Activated naive CD8-positive, alpha-beta T cell treated with anti-CD3 and anti-CD28 coated beads for 36 hours (primary cell): ENCODE data around the gene SIAH3. TPM values are rescaled to one million over a fixed set of nuclear protein-coding genes. Genes with fewer than 3 reads are reported as not detected.

Experiments
- DNase-seq: peaks from one replicate; pipeline ENCODE4 v3.0.0; 2021
- H3K27ac Mint-ChIP-seq: one replicate; pipeline ENCODE4 v1.8.0; 2022; ENCODE audit warnings: mild to moderate bottlenecking, moderate library complexity, mixed read lengths
- H3K27me3 Mint-ChIP-seq: one replicate; pipeline ENCODE4 v1.8.0; 2022; ENCODE audit warnings: mild to moderate bottlenecking, mixed read lengths
- H3K36me3 Mint-ChIP-seq: one replicate; pipeline ENCODE4 v1.8.0; 2021; ENCODE audit warnings: mild to moderate bottlenecking, mixed read lengths
- H3K4me1 Mint-ChIP-seq: one replicate; pipeline ENCODE4 v1.8.0; 2021; ENCODE audit warnings: mixed read lengths
- H3K4me3 Mint-ChIP-seq: one replicate; pipeline ENCODE4 v1.8.0; 2022; ENCODE audit warnings: mild to moderate bottlenecking, moderate library complexity, mixed read lengths
- H3K9me3 Mint-ChIP-seq: one replicate; pipeline ENCODE4 v1.8.0; 2022; ENCODE audit warnings: mixed read lengths
- total RNA-seq, 2 experiments: library from RNA; stranded (reverse); gene quantifications; one replicate each; pipeline ENCODE4 v1.2.3, GENCODE V29; 2021

The SIAH3 gene
- total RNA-seq, 2 experiments from 2014 or later, result 0.30 to 0.33 TPM

DNA sequence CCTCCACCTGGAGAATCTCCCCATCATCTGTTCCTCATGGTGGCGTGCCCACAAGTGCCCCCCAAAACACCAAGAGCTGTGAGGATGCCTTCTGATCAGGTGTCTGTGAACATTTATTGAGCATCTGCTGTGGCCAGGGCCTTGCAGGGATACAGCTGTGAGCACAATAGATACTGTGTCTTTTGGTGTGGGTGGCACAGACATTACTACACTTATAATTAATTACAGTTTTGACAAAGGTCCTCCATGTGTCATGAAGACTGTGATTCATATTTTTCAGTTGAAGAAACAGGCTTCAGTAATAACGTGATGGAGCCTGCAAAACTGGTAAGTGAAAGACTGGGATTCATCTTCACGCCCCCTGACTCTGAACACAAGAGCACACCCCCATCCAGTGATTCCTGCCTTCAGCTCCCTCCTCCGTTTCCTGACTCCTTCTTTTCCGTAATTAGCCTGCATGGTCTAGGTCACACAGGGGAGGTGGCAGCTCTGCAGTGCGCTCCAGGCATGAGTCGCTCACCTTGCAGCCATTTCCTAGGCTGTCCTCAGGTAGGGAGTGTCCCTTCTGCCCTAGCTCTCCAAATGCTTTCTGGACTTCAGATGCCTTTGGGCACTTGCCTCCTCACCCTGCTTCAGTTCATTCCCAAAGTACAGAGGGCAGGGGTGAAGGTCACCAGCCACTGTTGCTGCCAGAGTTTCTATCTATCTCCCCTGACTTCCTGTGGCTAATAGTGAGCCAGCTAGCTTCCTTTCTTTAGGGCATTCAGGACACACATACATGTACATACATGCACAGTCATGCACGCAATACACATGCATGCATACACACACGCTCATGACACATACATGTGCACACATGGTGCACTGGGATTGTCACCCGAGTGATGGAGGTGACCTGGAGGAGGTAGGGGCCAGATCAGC lies 66.5 kb downstream of the SIAH3 start:
- H3K4me1 Mint-ChIP-seq, result peaks cover 3% of the 10 kb centered on the region
- H3K36me3 Mint-ChIP-seq, result no peaks in the 10 kb centered on the region
- no peak overlapping the region for H3K4me3 Mint-ChIP-seq
- no peak overlapping the region for H3K27ac Mint-ChIP-seq
- H3K9me3 Mint-ChIP-seq, result no peaks in the 10 kb centered on the region
- no peak for DNase-seq
- no peaks in the 10 kb centered on the region for H3K27me3 Mint-ChIP-seq

- Mint-ChIP-seq H3K27me3 (no peaks in the 10 kb centered on the region), H3K4me1 (peaks cover 3% of the 10 kb centered on the region), H3K27ac (no peak overlapping the region), H3K36me3 (no peaks in the 10 kb centered on the region), H3K4me3 (no peak overlapping the region), H3K9me3 (no peaks in the 10 kb centered on the region)
- no peak for DNase-seq
Measured at GRCh38 chr13:45783346-45784043, 68.1 kb downstream of the SIAH3 start.

DNA sequence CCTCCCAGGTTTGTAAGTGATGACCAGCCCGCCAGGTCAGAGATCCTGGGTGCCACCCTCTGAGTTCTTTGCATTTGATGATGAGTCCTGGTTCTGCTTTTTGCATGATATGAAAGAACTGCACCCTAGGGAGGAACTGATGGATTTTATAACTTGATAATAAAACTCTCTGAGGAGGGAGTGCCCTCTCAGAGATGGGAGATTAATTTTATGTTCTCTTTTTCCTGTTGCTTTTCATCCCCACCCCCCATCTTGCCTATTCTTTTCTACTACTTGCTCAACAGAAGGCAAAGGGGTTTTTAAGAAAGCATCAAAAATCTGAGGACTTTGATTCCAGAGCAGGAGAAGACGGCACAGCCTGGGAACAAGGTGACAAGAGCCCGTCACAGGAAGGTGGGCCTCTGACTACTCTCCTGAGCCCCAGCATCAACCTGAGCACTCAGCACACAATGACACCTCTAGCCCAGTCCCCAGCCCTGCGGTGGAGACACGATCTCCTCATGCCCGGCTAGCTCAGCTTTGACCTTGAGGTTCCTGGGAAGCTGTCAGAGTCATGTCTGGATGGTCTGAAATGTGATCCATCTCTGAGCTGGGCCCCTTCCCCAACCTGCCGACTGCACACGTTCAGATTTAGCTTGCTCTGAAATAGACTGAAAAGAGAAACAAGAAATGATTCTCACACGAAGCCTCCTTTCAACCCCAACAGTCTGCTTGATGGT lies 69.1 kb downstream of the SIAH3 start:
- H3K4me1 Mint-ChIP-seq, result peaks cover 3% of the 10 kb centered on the region
- no peaks in the 10 kb centered on the region for H3K36me3 Mint-ChIP-seq
- H3K27me3 Mint-ChIP-seq, result no peaks in the 10 kb centered on the region
- DNase-seq, result no peak
- H3K4me3 Mint-ChIP-seq, result no peak overlapping the region
- H3K27ac Mint-ChIP-seq, result no peak overlapping the region
- H3K9me3 Mint-ChIP-seq, result no peaks in the 10 kb centered on the region

- Mint-ChIP-seq H3K36me3 (no peaks in the 10 kb centered on the region), H3K9me3 (no peaks in the 10 kb centered on the region)
Measured at GRCh38 chr13:45781553-45782326, 69.8 kb downstream of the SIAH3 start.

DNA sequence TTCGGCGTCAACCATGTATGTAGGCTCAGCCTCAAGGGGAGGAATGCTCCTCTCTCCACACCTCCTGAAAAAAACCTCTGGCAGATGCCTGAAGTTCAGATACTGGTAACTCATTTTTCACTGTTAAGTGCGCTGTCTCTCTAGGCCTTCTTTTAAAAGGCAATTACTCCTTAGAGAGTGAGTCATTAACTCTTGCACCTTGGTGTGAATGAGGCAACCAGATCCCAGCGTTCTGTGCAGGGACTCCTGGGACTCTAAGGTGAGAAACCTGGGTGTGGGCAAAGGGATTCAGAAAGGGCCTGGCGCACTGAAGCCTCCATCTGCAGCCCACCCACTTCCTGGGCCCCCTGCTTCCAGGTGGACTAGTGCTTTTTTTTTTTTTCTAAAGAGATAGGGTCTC lies 71.7 kb downstream of the SIAH3 start:
- Mint-ChIP-seq H3K9me3 (no peaks in the 10 kb centered on the region), H3K27me3 (no peaks in the 10 kb centered on the region), H3K4me3 (no peak overlapping the region), H3K36me3 (no peaks in the 10 kb centered on the region), H3K4me1 (peaks cover 3% of the 10 kb centered on the region), H3K27ac (no peak overlapping the region)
- DNase-seq, result no peak

More at GRCh38 chr13:45781553-45782326, 69.8 kb downstream of the SIAH3 start:
- DNase-seq, result no peak
- no peak overlapping the region for H3K27ac Mint-ChIP-seq
- peaks cover 3% of the 10 kb centered on the region for H3K4me1 Mint-ChIP-seq
- H3K4me3 Mint-ChIP-seq, result no peak overlapping the region
- H3K27me3 Mint-ChIP-seq, result no peaks in the 10 kb centered on the region

GRCh38 chr13:45778882-45779281 lies 72.7 kb downstream of the SIAH3 start:
- no peaks in the 10 kb centered on the region for H3K9me3 Mint-ChIP-seq
- H3K27me3 Mint-ChIP-seq, result no peaks in the 10 kb centered on the region
- H3K4me3 Mint-ChIP-seq, result no peak overlapping the region
- peaks cover 3% of the 10 kb centered on the region for H3K4me1 Mint-ChIP-seq
- no peak overlapping the region for H3K27ac Mint-ChIP-seq
- no peaks in the 10 kb centered on the region for H3K36me3 Mint-ChIP-seq
- no peak for DNase-seq

DNA sequence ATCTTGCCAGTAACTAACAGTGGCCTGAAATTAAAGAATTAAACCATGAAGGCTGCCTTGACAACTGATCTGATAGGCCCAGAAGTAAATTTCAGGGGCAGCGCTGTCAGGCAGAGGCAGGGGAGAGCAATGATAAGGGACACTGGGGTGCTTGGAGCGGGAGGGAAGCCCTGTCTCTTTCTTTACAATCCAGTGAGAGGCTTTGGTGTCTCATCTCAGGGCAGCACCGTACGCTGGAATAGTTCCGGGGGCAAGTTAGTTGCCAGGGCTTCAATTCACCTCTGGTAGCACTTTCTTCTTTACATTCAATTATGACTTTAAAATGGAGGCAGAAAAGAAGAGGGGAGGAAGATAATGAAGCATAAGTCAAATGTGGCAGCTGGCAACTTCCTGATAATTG lies 74.8 kb downstream of the SIAH3 start:
- no peak for DNase-seq
- Mint-ChIP-seq H3K9me3 (no peaks in the 10 kb centered on the region), H3K36me3 (no peaks in the 10 kb centered on the region), H3K4me1 (no peaks in the 10 kb centered on the region), H3K27ac (no peak overlapping the region), H3K4me3 (no peak overlapping the region), H3K27me3 (no peaks in the 10 kb centered on the region)

DNA sequence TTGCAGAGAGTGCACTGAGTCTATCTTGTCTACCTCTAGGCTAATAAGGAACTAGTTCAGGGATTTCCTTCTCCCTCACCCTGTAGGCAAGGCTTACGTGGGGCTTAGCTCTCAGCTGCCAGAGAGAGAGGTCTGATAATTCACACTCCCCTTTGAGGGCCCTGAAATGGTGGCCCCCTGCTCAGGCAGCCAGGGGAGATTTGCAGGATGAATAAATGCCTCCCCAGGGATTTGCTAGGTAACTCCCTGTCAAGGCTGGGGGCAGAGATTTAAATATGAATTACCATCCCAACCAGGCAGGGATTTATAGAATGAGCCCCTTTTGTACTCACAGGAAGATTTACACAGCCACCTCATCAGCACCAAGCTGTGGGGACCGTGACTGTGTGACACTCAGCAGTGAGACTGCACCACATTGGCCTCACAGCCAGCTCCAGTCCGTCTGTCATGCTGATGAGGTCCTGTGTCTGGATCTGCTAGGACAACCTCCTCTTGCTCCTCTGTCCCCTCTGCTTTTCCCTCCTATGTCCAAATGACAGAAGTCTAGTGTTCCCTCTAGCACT lies 76.1 kb downstream of the SIAH3 start:
- Mint-ChIP-seq H3K27ac (no peak overlapping the region), H3K36me3 (no peaks in the 10 kb centered on the region), H3K27me3 (no peaks in the 10 kb centered on the region), H3K4me1 (no peaks in the 10 kb centered on the region), H3K4me3 (no peak overlapping the region), H3K9me3 (peaks cover 5% of the 10 kb centered on the region)
- no peak for DNase-seq

- Mint-ChIP-seq H3K9me3 (peaks cover 5% of the 10 kb centered on the region), H3K36me3 (no peaks in the 10 kb centered on the region), H3K4me1 (no peaks in the 10 kb centered on the region), H3K27me3 (no peaks in the 10 kb centered on the region), H3K4me3 (no peak overlapping the region), H3K27ac (no peak overlapping the region)
- no peak for DNase-seq
Measured at GRCh38 chr13:45773944-45774343, 77.6 kb downstream of the SIAH3 start.

DNA sequence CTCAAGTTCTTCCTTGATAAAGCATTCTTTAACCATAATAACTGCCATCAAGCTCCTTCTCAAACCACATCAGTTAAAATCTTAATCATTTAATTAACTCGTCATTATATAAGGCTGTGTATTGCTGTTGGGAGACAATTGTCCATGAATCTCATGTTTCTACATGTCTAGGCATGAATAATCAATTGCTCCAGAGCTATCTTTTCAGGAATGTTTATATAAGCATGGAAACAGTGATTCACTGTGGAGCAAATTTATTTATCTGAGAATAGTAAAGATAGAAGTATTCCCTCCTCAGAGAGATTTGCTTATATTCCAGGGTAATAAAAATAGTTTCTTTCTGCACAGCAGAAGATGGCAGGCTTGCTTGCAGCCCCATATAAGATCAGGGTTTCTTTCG lies 78.3 kb downstream of the SIAH3 start:
- Mint-ChIP-seq H3K4me1 (peaks cover 4% of the 10 kb centered on the region), H3K9me3 (peaks cover 5% of the 10 kb centered on the region), H3K4me3 (no peak overlapping the region), H3K27ac (no peak overlapping the region), H3K36me3 (no peaks in the 10 kb centered on the region), H3K27me3 (no peaks in the 10 kb centered on the region)
- DNase-seq, result no peak

DNA sequence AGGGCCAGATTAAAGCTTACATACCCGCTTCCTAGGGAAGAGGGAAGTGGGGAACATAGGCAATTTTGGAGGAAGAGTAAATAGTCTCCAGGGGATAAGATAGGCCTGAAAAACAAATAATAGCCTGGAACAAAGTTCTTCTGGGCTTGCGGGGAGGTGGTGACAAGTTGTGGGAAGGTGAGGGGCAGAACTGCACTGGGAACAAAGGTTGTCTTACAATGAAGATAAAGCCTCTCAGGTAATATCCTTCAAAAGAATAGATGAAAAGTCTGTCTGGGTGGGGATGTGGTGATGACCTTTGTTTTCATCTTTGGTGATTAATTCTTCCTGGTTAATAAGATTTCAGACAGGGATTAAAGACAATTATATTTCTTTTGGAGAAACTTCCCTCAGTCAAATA lies 80.7 kb downstream of the SIAH3 start:
- peaks cover 5% of the 10 kb centered on the region for H3K9me3 Mint-ChIP-seq
- H3K36me3 Mint-ChIP-seq, result no peaks in the 10 kb centered on the region
- H3K27ac Mint-ChIP-seq, result no peak overlapping the region
- no peak for DNase-seq
- H3K4me3 Mint-ChIP-seq, result no peak overlapping the region
- no peaks in the 10 kb centered on the region for H3K27me3 Mint-ChIP-seq
- H3K4me1 Mint-ChIP-seq, result peaks cover 4% of the 10 kb centered on the region

DNA sequence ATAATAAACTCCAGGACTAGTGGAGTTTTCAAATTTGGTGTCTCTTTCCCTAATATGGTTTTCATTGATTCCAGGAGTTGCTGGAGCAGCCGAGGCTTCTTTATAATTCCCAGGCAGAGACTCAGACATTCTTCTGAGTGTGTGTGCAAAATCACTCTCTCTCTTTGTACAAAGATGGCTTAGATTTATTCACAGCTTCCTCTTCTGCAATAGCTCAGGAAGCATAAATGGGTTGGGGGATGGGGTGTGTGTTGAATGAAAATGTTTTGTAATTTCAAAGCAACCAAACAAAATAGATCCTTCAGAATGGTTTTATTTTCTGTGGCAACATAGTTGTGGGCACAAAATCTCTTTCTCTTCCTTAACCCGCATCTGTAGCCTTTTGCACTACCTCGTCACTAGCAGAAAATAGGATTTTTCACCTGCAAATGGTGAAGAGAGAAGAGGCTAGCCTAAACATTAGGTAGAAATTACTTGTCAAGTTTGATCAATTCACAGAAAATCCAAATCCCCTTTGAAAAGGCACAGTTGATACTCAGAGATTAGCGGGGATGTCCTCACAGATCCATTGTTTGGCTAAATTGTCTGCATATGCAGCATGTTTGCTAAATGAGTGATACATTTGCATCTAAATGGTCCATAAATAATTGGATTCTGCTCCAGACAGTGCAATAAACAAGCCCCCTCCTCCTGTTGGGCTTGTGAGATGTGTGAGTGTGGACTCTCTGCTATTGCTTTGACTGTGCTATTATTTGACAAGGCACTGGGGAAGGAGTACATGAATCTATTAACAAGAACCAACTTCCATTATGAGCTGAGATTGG lies 82.7 kb downstream of the SIAH3 start:
- no peak overlapping the region for H3K4me3 Mint-ChIP-seq
- peaks cover 5% of the 10 kb centered on the region for H3K9me3 Mint-ChIP-seq
- no peaks in the 10 kb centered on the region for H3K27me3 Mint-ChIP-seq
- no peak for DNase-seq
- peaks cover 4% of the 10 kb centered on the region for H3K4me1 Mint-ChIP-seq
- no peaks in the 10 kb centered on the region for H3K36me3 Mint-ChIP-seq
- no peak overlapping the region for H3K27ac Mint-ChIP-seq

DNA sequence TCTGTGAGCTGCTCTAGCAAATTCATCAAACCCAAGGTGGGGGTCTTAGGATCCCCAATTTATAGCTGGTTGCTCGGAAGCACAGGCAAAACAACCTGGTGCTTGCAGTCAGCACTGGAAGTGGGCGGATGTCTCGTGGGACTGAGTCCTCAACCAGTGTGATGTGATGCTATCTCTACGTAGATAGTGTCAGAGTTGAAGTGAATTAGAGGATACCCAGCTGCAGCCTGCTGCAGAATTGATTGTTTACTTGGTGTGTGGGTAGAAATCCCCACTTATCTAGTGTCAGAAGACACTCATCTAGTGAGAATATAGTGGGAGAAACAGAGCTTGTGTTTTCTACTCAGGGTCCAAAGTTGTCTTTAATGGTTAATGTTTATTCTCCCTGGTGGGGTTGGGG lies 86.1 kb downstream of the SIAH3 start:
- no peaks in the 10 kb centered on the region for H3K9me3 Mint-ChIP-seq
- H3K27me3 Mint-ChIP-seq, result no peaks in the 10 kb centered on the region
- H3K36me3 Mint-ChIP-seq, result no peaks in the 10 kb centered on the region
- H3K4me3 Mint-ChIP-seq, result no peak overlapping the region
- H3K27ac Mint-ChIP-seq, result no peak overlapping the region
- H3K4me1 Mint-ChIP-seq, result peaks cover 4% of the 10 kb centered on the region
- DNase-seq, result no peak

- no peaks in the 10 kb centered on the region for H3K4me1 Mint-ChIP-seq
- no peaks in the 10 kb centered on the region for H3K9me3 Mint-ChIP-seq
- no peak overlapping the region for H3K4me3 Mint-ChIP-seq
- no peaks in the 10 kb centered on the region for H3K27me3 Mint-ChIP-seq
- no peak overlapping the region for H3K27ac Mint-ChIP-seq
- H3K36me3 Mint-ChIP-seq, result no peaks in the 10 kb centered on the region
- no peak for DNase-seq
Measured at GRCh38 chr13:45763419-45763818, 88.1 kb downstream of the SIAH3 start.
